ENCODE results near the gene POLR2B. TPM values are rescaled to one million over a fixed set of nuclear protein-coding genes. Genes with fewer than 3 reads are reported as not detected.

Gene POLR2B
- total RNA-seq, 1 donor from 2014 or later, result 132 TPM

Other genes starting within 250 kb of the POLR2B start
- 0.45 TPM in 1 of 2 replicates, not detected in the other for gene SPINK2, start 157.2 kb upstream of the POLR2B start, total RNA-seq
- gene REST, start 71.0 kb upstream of the POLR2B start, total RNA-seq, result 32.5 and 71.8 TPM in 2 replicates
- gene NOA1, start 1.3 kb upstream of the POLR2B start, total RNA-seq, result 18.9 and 22.4 TPM in 2 replicates
- 1,261 and 4,753 TPM in 2 replicates for gene IGFBP7, start 131.5 kb downstream of the POLR2B start, total RNA-seq